Neural progenitor cell (in vitro differentiated cells): ENCODE measurements around the gene KRTAP5-2. TPM values are rescaled to one million over a fixed set of nuclear protein-coding genes. Genes with fewer than 3 reads are reported as not detected.

Experiments used
- DNase-seq: peaks from one replicate; pipeline ENCODE4 v3.0.0-alpha.2; 2016; ENCODE audit warnings: low spot score
- H2AFZ ChIP-seq: fragments of 200-600 bp; sonication (generic); replicated peaks from 2 replicates; pipeline ENCODE4 v1.6.1; 2016; ENCODE audit warnings: antibody characterized with exemption
- H3F3A ChIP-seq: fragments of 200-600 bp; sonication (generic); 2 replicates; pipeline ENCODE4 v1.6.1; 2016; ENCODE audit warnings: antibody characterized with exemption, low read depth
- H3K27ac ChIP-seq: fragments of 200-600 bp; sonication (generic); 2 replicates; pipeline ENCODE4 v1.5.1; 2016; ENCODE audit warnings: mild to moderate bottlenecking
- H3K27me3 ChIP-seq: fragments of 200-600 bp; sonication (generic); 2 replicates; pipeline ENCODE4 v1.6.1; 2016; ENCODE audit warnings: mild to moderate bottlenecking, moderate library complexity
- H3K36me3 ChIP-seq: fragments of 200-600 bp; sonication (generic); 2 replicates; pipeline ENCODE4 v1.5.1; 2016
- H3K4me1 ChIP-seq: fragments of 200-600 bp; sonication (generic); 2 replicates; pipeline ENCODE4 v1.6.1; 2016; ENCODE audit warnings: mixed run types
- H3K4me2 ChIP-seq: fragments of 200-600 bp; sonication (generic); 2 replicates; pipeline ENCODE4 v1.6.1; 2016
- H3K4me3 ChIP-seq: fragments of 200-600 bp; sonication (generic); 2 replicates; pipeline ENCODE4 v1.5.1; 2016
- H3K79me2 ChIP-seq: fragments of 200-600 bp; sonication (generic); 2 replicates; pipeline ENCODE4 v1.6.1; 2016; ENCODE audit warnings: low read depth
- H3K9ac ChIP-seq: fragments of 200-600 bp; sonication (generic); 2 replicates; pipeline ENCODE4 v1.6.1; 2016
- H3K9me3 ChIP-seq: fragments of 200-600 bp; sonication (generic); 2 replicates; pipeline ENCODE4 v1.5.1; 2016; ENCODE audit warnings: low read depth
- H4K20me1 ChIP-seq: fragments of 200-600 bp; sonication (generic); 2 replicates; pipeline ENCODE4 v1.6.1; 2016; ENCODE audit warnings: low read depth
- H3K27ac Mint-ChIP-seq: 3 replicates; pipeline ENCODE4 v1.8.0; 2021; ENCODE audit warnings: mixed read lengths
- H3K27me3 Mint-ChIP-seq: 2 replicates; pipeline ENCODE4 v1.8.0; 2022; ENCODE audit warnings: low read depth, mild to moderate bottlenecking, inconsistent platforms, moderate library complexity, mixed read lengths; ENCODE audit not compliant: insufficient read depth
- H3K36me3 Mint-ChIP-seq: 3 replicates; pipeline ENCODE4 v1.8.0; 2021; ENCODE audit warnings: mixed read lengths
- H3K4me1 Mint-ChIP-seq: 3 replicates; pipeline ENCODE4 v1.8.0; 2021; ENCODE audit warnings: mixed read lengths
- H3K4me3 Mint-ChIP-seq: 3 replicates; pipeline ENCODE4 v1.8.0; 2021; ENCODE audit warnings: mild to moderate bottlenecking, moderate library complexity, mixed read lengths
- H3K9me3 Mint-ChIP-seq: 3 replicates; pipeline ENCODE4 v1.8.0; 2020; ENCODE audit warnings: mixed read lengths
- CTCF ChIP-seq: fragments of 200-600 bp; sonication (generic); IDR thresholded peaks from 2 replicates; pipeline ENCODE4 v1.5.1; 2017; ENCODE audit warnings: antibody characterized with exemption, mild to moderate bottlenecking
- EZH2 ChIP-seq: fragments of 200-600 bp; sonication (generic); IDR thresholded peaks from 2 replicates; pipeline ENCODE4 v1.6.1; 2017; ENCODE audit warnings: antibody characterized with exemption, mild to moderate bottlenecking, moderate library complexity
- EZH2phosphoT487 ChIP-seq: fragments of 200-600 bp; sonication (generic); IDR thresholded peaks from 2 replicates; pipeline ENCODE4 v1.6.1; 2017; ENCODE audit warnings: antibody characterized with exemption
- total RNA-seq: library from RNA; depleted of rRNA; stranded (reverse); fragments of >200 nt; gene quantifications from 2 replicates; pipeline ENCODE4 v1.2.3, GENCODE V29; 2015; ENCODE audit warnings: low replicate concordance

Gene KRTAP5-2
- total RNA-seq, 1 donor from 2014 or later: not detected

- H3K4me2 ChIP-seq: peak overlapping the region; percentile 75
- no peak overlapping the region for H3K27ac ChIP-seq
- peaks cover 23% of the 10 kb centered on the region for H3F3A ChIP-seq
- H3K27me3 Mint-ChIP-seq: peaks cover 37% of the 10 kb centered on the region
- H3K9me3 ChIP-seq: no peaks in the 10 kb centered on the region
- peaks cover 15% of the 10 kb centered on the region for H3K4me1 ChIP-seq
- no peaks in the 10 kb centered on the region for H3K36me3 Mint-ChIP-seq
- TF ChIP-seq CTCF (no peak), EZH2 (no peak), EZH2phosphoT487 (no peak)
- no peak for DNase-seq
- no peak overlapping the region for H2AFZ ChIP-seq
- peaks cover 33% of the 10 kb centered on the region for H4K20me1 ChIP-seq
- peaks cover 93% of the 10 kb centered on the region for H3K27me3 ChIP-seq
- no peaks in the 10 kb centered on the region for H3K79me2 ChIP-seq
- H3K4me1 Mint-ChIP-seq: peaks cover 6% of the 10 kb centered on the region
- H3K27ac Mint-ChIP-seq: no peak overlapping the region
- peak overlapping the region; percentile 50 for H3K4me3 Mint-ChIP-seq
- no peaks in the 10 kb centered on the region for H3K36me3 ChIP-seq
- no peak overlapping the region for H3K4me3 ChIP-seq
- no peak overlapping the region for H3K9ac ChIP-seq
- H3K9me3 Mint-ChIP-seq: peaks cover 5% of the 10 kb centered on the region
These were observed 24.2 kb downstream of the KRTAP5-2 start for GRCh38 chr11:1573903-1574237.

DNA sequence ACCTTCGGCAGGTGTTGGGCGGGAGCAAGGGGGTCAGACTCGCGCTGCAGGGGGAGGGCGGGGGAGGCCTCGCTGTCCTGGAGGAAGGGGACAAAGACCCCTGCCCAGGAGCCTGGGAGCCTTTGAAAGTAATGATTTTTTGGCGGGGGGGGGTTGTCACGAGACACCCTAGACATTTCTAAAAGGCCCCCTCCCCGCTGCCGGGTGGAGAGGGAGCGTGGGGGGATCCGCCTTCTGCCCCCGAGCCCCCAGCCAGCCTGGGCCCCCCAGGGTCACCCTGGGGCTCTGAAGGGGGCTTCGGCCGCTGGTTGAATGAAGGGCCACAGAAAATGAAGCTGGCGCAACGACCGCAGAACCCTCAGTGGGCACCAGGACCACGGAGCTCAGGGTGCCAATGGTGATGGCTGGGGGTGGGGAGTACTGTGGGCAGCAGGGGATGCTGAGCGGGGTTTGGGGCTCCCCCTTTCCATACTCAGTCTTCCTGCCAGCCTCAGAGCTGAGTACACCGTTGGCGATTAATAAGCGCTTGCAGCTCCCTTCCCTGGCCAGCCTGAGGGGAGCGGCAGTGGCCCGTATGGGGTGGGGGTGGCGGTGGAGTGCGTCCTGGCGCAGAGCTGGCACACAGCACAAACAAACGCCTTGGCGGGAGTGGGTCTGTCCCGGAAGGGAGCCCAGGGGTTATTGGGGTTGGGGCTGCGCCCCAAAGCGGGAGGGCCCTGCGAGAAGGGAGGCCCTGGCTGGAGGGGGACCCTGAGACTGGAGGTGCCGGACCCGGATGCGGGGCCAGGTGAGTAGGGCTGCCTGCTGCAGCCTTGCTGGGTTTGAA lies 24.8 kb downstream of the KRTAP5-2 start:
- peaks cover 19% of the 10 kb centered on the region for H3K4me1 ChIP-seq
- no peaks in the 10 kb centered on the region for H3K9me3 ChIP-seq
- H3K9ac ChIP-seq: no peak overlapping the region
- H3F3A ChIP-seq: peaks cover 23% of the 10 kb centered on the region
- H3K27ac Mint-ChIP-seq: no peak overlapping the region
- no peak overlapping the region for H3K27ac ChIP-seq
- DNase-seq: no peak
- peak overlapping the region; percentile 62 for H3K4me3 ChIP-seq
- peaks cover 39% of the 10 kb centered on the region for H3K27me3 Mint-ChIP-seq
- TF ChIP-seq EZH2phosphoT487 (peak; percentile 78), CTCF (no peak), EZH2 (peak; percentile 79)
- H3K4me1 Mint-ChIP-seq: peaks cover 12% of the 10 kb centered on the region
- no peaks in the 10 kb centered on the region for H3K79me2 ChIP-seq
- peaks cover 93% of the 10 kb centered on the region for H3K27me3 ChIP-seq
- no peak overlapping the region for H2AFZ ChIP-seq
- H3K4me2 ChIP-seq: peak overlapping the region; percentile 86
- peaks cover 33% of the 10 kb centered on the region for H4K20me1 ChIP-seq
- peak overlapping the region; percentile 74 for H3K4me3 Mint-ChIP-seq
- no peaks in the 10 kb centered on the region for H3K36me3 Mint-ChIP-seq
- H3K36me3 ChIP-seq: no peaks in the 10 kb centered on the region
- H3K9me3 Mint-ChIP-seq: peaks cover 3% of the 10 kb centered on the region

DNA sequence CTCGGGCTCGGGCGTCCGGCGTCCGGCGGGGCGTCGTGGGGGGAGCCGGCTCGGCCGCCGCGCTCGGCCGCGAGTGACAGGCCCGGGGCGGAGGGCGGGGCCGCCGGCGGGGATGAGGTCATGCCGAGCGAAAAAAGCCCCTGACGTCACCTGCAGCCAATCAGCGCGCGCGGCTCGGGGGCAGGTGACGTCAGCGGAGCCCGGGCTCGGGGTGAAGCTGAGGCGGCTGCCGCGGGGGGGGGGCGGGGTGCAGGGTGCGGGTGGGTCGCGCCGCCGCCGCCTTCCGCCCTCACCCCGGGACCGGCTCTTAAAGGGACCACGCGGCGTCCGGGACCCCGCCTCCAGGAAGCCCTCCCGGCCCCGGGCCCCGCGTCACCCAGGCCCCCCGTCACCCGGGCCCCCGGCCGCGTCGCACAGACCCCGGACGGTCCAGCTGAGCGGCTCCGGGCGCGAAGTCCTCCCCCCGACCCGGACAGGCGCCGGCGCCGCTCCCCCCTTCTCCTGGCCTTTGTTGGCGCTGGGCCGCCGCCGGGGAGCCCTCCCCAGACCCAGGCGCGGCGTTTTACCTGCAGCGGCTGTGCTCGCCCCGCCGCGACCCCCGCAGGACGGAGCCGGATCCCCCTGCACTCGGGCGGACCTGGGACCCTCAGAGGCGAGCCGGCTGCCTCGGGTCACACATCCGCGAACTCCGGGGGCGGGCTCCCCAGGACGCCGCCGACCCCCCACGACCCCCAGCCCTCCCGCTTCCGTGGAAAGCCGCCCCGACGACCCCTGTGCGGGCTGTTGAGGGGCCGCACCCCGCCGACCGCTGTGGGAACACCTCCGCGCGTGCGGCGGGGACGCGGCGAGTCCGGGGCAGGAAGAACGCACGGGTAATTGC lies 25.7 kb downstream of the KRTAP5-2 start, which contains the start of gene DUSP8:
Gene DUSP8, minus strand, starts transcription at position 75 of the 880 bp plus-strand sequence. CDS start 6,445 bp downstream, outside the sequence.
- peak within 1 kb of the TSS; percentile 86 for H3K4me2 ChIP-seq
- Mint-ChIP-seq H3K4me1 (peaks cover 15% of the 10 kb centered on the region), H3K9me3 (no peaks in the 10 kb centered on the region), H3K4me3 (peak within 1 kb of the TSS; percentile 74), H3K36me3 (no peaks in the 10 kb centered on the region), H3K27ac (no peak within 1 kb of the TSS), H3K27me3 (peaks cover 36% of the 10 kb centered on the region)
- H3K27ac ChIP-seq: no peak within 1 kb of the TSS
- peaks cover 25% of the 10 kb centered on the region for H3K4me1 ChIP-seq
- TF ChIP-seq CTCF (no peak), EZH2phosphoT487 (peak; percentile 94), EZH2 (peak; percentile 97)
- no peaks in the 10 kb centered on the region for H3K79me2 ChIP-seq
- peak within 1 kb of the TSS; percentile 45 for H3K9ac ChIP-seq
- no peak within 1 kb of the TSS for H2AFZ ChIP-seq
- no peaks in the 10 kb centered on the region for H3K36me3 ChIP-seq
- peaks cover 23% of the 10 kb centered on the region for H3F3A ChIP-seq
- peaks cover 38% of the 10 kb centered on the region for H4K20me1 ChIP-seq
- H3K9me3 ChIP-seq: no peaks in the 10 kb centered on the region
- DNase-seq: peak; percentile 92
- H3K4me3 ChIP-seq: peak within 1 kb of the TSS; percentile 62
- peaks cover 86% of the 10 kb centered on the region for H3K27me3 ChIP-seq
